Subcutaneous adipose tissue (tissue), 4 donors: ENCODE measurements around the gene PAX8. TPM values are rescaled to one million over a fixed set of nuclear protein-coding genes. Genes with fewer than 3 reads are reported as not detected.

Source experiments
- CTCF ChIP-seq: fragments of 450-650 bp; IDR thresholded peaks from one replicate; pipeline ENCODE4 v1.5.1; 2016; ENCODE audit warnings: low read depth, mild to moderate bottlenecking, control low read depth, antibody characterized with exemption, moderate library complexity
- total RNA-seq, 4 donors: library from RNA; depleted of rRNA; stranded (reverse); fragments of >200 nt; gene quantifications; one replicate each; pipeline ENCODE4 v1.1.0, GENCODE V29; 2016

PAX8 gene
- total RNA-seq, 4 donors from 2014 or later: 2.8 to 10.7 (median 5.8) TPM

DNA sequence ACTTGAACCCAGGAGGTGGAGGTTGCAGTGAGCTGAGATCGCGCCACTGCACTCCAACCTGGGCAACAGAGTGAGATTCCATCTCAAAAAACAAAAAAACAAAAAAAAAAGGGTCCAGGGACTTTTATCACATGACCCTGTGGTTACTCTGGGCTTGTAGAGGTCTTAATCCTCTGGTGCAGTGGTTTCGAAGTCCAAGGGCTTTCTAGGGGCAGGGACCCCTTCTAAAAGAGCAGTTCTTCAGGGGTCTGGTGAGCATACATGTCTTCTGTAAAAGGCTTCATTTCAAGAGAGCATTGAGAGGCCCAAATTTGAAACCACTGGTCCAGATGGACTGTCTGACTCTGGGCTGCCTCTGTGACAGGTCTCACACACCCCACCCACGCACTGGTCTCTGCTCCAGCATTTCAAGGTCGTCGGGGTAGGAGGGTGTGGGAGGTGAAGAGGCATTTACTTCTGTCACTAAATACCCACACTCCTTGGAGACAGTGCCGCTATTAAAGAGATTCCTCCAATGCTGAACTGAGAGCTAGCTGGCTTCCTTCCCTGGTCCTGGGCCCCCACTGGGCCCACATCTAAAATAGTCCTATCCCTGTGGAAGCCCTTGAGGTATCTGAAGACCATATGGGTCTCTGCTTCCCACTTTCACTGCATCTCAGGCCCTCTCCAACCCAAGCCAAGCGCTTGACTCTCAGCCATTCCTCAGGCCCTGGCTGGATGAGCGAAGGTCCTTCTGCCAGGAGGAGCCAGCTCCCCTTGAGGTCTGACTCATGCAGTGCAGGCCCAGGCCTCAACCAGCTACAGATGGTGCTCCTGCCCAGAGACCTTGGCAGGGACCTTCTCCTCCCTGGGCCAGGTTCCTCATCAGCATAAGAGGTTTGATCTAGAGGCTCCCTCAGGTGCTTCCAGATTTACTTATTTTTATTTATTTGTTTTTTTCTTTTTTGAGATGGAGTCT lies 44.8 kb downstream of the PAX8 start:
- TF ChIP-seq CTCF: no peak

DNA sequence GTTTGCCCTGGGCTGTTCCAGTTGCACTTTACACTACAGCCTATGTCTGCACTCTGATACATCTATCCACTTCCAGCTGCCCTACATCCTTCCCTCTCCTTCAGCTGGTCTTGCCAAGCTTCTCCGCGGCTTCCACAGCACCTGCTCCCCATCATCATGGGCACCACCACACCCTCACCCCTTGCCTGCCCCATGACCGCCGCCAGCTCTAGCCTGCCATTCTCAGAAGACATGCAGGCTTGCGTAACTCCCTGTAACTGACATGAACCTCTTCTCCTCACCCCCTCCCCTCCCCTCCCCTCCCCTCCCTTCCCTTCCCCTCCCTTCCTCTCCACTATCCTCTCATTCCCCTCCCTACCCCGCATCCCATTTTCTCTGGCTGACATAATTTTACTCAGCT lies 46.0 kb downstream of the PAX8 start:
- no peak for TF ChIP-seq CTCF

- TF ChIP-seq CTCF: no peak
Measured at GRCh38 chr2:113232123-113232522, 46.6 kb downstream of the PAX8 start.

DNA sequence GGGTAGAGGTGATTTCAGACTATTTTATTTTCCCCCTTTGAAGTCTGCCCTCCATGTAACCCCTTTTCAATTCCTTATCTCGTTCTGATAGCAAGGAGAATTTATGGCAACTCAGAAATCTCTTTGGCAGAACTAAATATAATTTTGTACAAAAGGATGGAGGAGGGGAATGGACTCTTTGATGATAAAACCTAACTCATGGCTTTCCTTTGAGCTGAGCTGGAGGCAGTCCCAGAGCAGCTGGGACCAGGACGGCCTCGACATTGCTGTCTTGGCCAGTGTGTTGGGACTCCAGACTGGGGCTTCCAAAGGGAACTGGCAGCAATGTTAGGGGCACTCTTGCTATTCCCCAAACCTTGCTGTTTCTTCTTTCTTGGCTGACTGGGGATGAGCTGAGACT lies 47.7 kb downstream of the PAX8 start:
- no peak for TF ChIP-seq CTCF

DNA sequence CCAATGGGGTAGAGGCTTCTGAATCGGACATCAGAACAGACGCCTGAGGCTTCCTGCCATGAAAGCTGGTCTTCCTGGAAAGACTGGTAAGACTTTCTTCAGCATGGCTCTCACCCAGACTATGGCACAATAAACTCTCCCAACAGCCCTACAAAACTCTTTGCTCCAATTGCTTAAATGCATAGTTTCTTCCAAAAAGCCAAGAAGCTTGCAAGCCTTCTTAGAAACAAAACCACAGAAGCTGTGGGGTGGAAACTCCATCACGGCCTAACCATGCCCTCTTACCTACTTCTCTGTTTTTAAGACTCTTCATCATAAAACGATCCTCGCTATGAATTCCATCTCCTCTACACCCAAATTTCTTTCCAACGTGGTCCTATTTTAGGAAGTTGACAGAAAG lies 48.2 kb downstream of the PAX8 start:
- TF ChIP-seq CTCF: no peak

DNA sequence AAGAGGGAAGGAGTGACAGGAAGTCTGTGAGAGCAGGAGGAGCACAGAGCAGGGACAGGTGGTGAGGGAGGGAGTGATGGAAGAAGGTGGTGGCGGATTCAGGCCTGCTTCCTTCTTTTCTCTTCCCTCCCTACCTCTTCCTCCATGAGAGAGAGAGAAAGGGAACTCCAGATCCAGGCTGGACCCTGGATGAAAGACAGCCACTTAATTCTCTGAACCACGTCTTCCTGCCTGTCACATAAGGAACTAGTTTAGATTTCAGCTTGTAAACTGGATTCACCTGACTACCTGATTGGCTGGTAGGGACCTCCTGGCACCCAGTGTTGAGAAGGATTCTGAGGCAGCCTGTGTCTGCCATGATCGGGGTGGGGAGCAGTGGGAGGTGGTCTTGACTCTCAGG lies 48.9 kb downstream of the PAX8 start:
- no peak for TF ChIP-seq CTCF

GRCh38 chr2:113228991-113229716 lies 49.6 kb downstream of the PAX8 start:
- TF ChIP-seq CTCF: no peak
